ENCODE measurements around the gene HNRNPUL1.

- TF ChIP-seq POLR2A (IDR thresholded peaks at IDR 0.05): no peak
- TF ChIP-seq, protein P1, sequence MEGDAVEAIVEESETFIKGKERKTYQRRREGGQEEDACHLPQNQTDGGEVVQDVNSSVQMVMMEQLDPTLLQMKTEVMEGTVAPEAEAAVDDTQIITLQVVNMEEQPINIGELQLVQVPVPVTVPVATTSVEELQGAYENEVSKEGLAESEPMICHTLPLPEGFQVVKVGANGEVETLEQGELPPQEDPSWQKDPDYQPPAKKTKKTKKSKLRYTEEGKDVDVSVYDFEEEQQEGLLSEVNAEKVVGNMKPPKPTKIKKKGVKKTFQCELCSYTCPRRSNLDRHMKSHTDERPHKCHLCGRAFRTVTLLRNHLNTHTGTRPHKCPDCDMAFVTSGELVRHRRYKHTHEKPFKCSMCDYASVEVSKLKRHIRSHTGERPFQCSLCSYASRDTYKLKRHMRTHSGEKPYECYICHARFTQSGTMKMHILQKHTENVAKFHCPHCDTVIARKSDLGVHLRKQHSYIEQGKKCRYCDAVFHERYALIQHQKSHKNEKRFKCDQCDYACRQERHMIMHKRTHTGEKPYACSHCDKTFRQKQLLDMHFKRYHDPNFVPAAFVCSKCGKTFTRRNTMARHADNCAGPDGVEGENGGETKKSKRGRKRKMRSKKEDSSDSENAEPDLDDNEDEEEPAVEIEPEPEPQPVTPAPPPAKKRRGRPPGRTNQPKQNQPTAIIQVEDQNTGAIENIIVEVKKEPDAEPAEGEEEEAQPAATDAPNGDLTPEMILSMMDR (IDR thresholded peaks at IDR 0.05): no peak
Observed at GRCh38 chr19:41316306-41316920, 52.2 kb downstream of the HNRNPUL1 start.
